Activated T-cell treated with anti-CD3 and anti-CD28 coated beads for 24 hours (primary cell): Measurements from ENCODE around the gene RANBP17.

Experiments
- DNase-seq: peaks from one replicate; pipeline ENCODE4 v3.0.0-alpha.2; 2020; ENCODE audit warnings: low read depth

RANBP17 gene

GRCh38 chr5:171092194-171092593 is 230.4 kb downstream of the RANBP17 start:
- no peak for DNase-seq

- no peak for DNase-seq
Observed at GRCh38 chr5:171093598-171093997, 231.8 kb downstream of the RANBP17 start.

GRCh38 chr5:171094356-171094755 is 232.5 kb downstream of the RANBP17 start:
- no peak for DNase-seq

- DNase-seq = no peak
Observed at GRCh38 chr5:171102877-171103610, 241.2 kb downstream of the RANBP17 start.

GRCh38 chr5:171107669-171108068 is 245.9 kb downstream of the RANBP17 start:
- DNase-seq = no peak

- DNase-seq = no peak
Observed at GRCh38 chr5:171115519-171115918, 253.7 kb downstream of the RANBP17 start.

GRCh38 chr5:171116719-171117118 is 254.9 kb downstream of the RANBP17 start:
- DNase-seq = no peak

- no peak for DNase-seq
Observed at GRCh38 chr5:171120986-171121622, 259.3 kb downstream of the RANBP17 start.

GRCh38 chr5:171121638-171122037 is 259.8 kb downstream of the RANBP17 start:
- DNase-seq = no peak

- DNase-seq = no peak
Observed at GRCh38 chr5:171122372-171122771, 260.6 kb downstream of the RANBP17 start.

GRCh38 chr5:171123417-171123816 is 261.6 kb downstream of the RANBP17 start:
- DNase-seq = no peak

- no peak for DNase-seq
Observed at GRCh38 chr5:171127314-171127713, 265.5 kb downstream of the RANBP17 start.

- no peak for DNase-seq
Observed at GRCh38 chr5:171128136-171128535, 266.3 kb downstream of the RANBP17 start.

- no peak for DNase-seq
Observed at GRCh38 chr5:171129308-171129707, 267.5 kb downstream of the RANBP17 start.

- no peak for DNase-seq
Observed at GRCh38 chr5:171131497-171131896, 269.7 kb downstream of the RANBP17 start.

- DNase-seq = no peak
Observed at GRCh38 chr5:171137768-171138525, 276.1 kb downstream of the RANBP17 start.

GRCh38 chr5:171139227-171139626 is 277.4 kb downstream of the RANBP17 start:
- no peak for DNase-seq

- DNase-seq = no peak
Observed at GRCh38 chr5:171142617-171143016, 280.8 kb downstream of the RANBP17 start.

GRCh38 chr5:171143171-171143570 is 281.4 kb downstream of the RANBP17 start:
- DNase-seq = no peak

GRCh38 chr5:171143926-171144325 is 282.1 kb downstream of the RANBP17 start:
- no peak for DNase-seq

- no peak for DNase-seq
Observed at GRCh38 chr5:171149333-171149732, 287.5 kb downstream of the RANBP17 start.

GRCh38 chr5:171149772-171150171 is 288.0 kb downstream of the RANBP17 start:
- no peak for DNase-seq

GRCh38 chr5:171152382-171152781 is 290.6 kb downstream of the RANBP17 start:
- DNase-seq = no peak
